K562 (cell line): ENCODE data around the gene PITPNM1. TPM values are rescaled to one million over a fixed set of nuclear protein-coding genes. Genes with fewer than 3 reads are reported as not detected.

Experiments
- CHD2 ChIP-seq: IDR thresholded peaks from 2 replicates; pipeline ENCODE4 v1.6.1; 2011; ENCODE audit warnings: low read depth, low read length
- HEY1 ChIP-seq: fragments of 250-450 bp; sonication (Bioruptor Pico); IDR thresholded peaks from 2 replicates; pipeline ENCODE4 v1.5.0; 2020; ENCODE audit warnings: mild to moderate bottlenecking, moderate library complexity, borderline replicate concordance
- HLTF ChIP-seq: fragments of 450-650 bp; IDR thresholded peaks from 2 replicates; pipeline ENCODE4 v1.6.1; 2016
- KLF16 ChIP-seq: IDR thresholded peaks from 2 replicates; pipeline ENCODE4 v1.6.1; 2016; ENCODE audit warnings: antibody characterized with exemption
- MAFF ChIP-seq: IDR thresholded peaks from 2 replicates; pipeline ENCODE4 v1.6.1; 2012; ENCODE audit warnings: low read length, improper control_type of control experiment
- NFE2 ChIP-seq: IDR thresholded peaks from 2 replicates; pipeline ENCODE4 v1.6.1; 2014; ENCODE audit warnings: antibody characterized with exemption, low read depth
- POLR2A ChIP-seq: fragments of 450-650 bp; conservative IDR thresholded peaks from 2 replicates; pipeline ENCODE4 v1.6.1; 2016
- POLR2G ChIP-seq: fragments of 200-400 bp; formaldehyde crosslinking; IDR thresholded peaks from 2 replicates; pipeline ENCODE4 v1.6.1; 2017; ENCODE audit warnings: low read depth, mild to moderate bottlenecking, antibody characterized with exemption, low read length, moderate library complexity
- PRPF4 ChIP-seq: fragments of 200-400 bp; formaldehyde crosslinking; IDR thresholded peaks from one replicate; pipeline ENCODE4 v1.6.1; 2017; ENCODE audit warnings: low read length, low read depth, mild to moderate bottlenecking; ENCODE audit not compliant: insufficient read depth, poor library complexity, severe bottlenecking
- RBM15 ChIP-seq: fragments of 200-400 bp; formaldehyde crosslinking; IDR thresholded peaks from 2 replicates; pipeline ENCODE4 v1.6.1; 2018; ENCODE audit warnings: mild to moderate bottlenecking, low read length, moderate library complexity; ENCODE audit not compliant: insufficient read depth
- RBM39 ChIP-seq: fragments of 200-400 bp; formaldehyde crosslinking; optimal IDR thresholded peaks from 2 replicates; pipeline ENCODE3; 2018; ENCODE audit warnings: low read depth, low read length
- RCOR1 ChIP-seq, 2 experiments: IDR thresholded peaks; 2 replicates each; pipeline ENCODE4 v1.6.1; 2012; ENCODE audit warnings: low read depth in 2 of 2, low read length in 2 of 2, borderline replicate concordance in 1 of 2, improper control_type of control experiment in 1 of 2
- SAFB ChIP-seq: fragments of 200-400 bp; formaldehyde crosslinking; IDR thresholded peaks from 2 replicates; pipeline ENCODE4 v1.6.1; 2017; ENCODE audit warnings: low read depth, low read length, borderline replicate concordance
- polyA plus RNA-seq, 8 experiments: library from polyadenylated mRNA; depleted of rRNA in 4 of 8; stranded (reverse) in 5 of 8; unstranded in 3 of 8; fragments of >200 nt; fragmentation: Nextera tagmentation in 2 of 8; fragmentation: Illumina TruSeq in 1 of 8; extraction: Ambion mirVana in 2 of 8; extraction: Trizol in 1 of 8; gene quantifications; 2 replicates each; pipeline versions ENCODE4 v1.2.1 to v1.2.3, GENCODE V29; 2011 to 2014; ENCODE audit warnings: inconsistent platforms in 1 of 8, missing spikeins in 1 of 8
- total RNA-seq, 7 experiments: library from RNA; depleted of rRNA in 6 of 7; stranded (reverse); fragments of >200 nt in 6 of 7; fragmentation: Illumina TruSeq in 2 of 7; extraction: Trizol in 2 of 7; gene quantifications; 2 replicates each; pipeline versions ENCODE4 v1.2.1 to v1.2.3, GENCODE V29; 2011 to 2021; ENCODE audit warnings: low replicate concordance in 1 of 7
- TF ChIP-seq, protein P1 (sequence below): sonication (generic); formaldehyde crosslinking; IDR thresholded peaks from 2 replicates; pipeline ENCODE4 v1.8.1; 2022; ENCODE audit warnings: missing genetic modification reagents
- TF ChIP-seq, protein P2 (sequence below): sonication (generic); formaldehyde crosslinking; IDR thresholded peaks from 2 replicates; pipeline ENCODE4 v1.8.1; 2023; ENCODE audit warnings: mild to moderate bottlenecking, missing genetic modification reagents
- TF ChIP-seq, protein P3 (sequence below): fragments of 450-650 bp; conservative IDR thresholded peaks from 2 replicates; pipeline ENCODE4 v1.6.1; 2016; ENCODE audit warnings: missing genetic modification characterization, low read depth, mild to moderate bottlenecking, control low read depth, missing compliant biosample characterization
- TF ChIP-seq, protein P4 (sequence below): fragments of 450-650 bp; formaldehyde crosslinking; IDR thresholded peaks from 2 replicates; pipeline ENCODE4 v1.4.0; 2020; ENCODE audit warnings: mild to moderate bottlenecking, moderate library complexity
- TF ChIP-seq, protein P5 (sequence below): sonication (generic); formaldehyde crosslinking; IDR thresholded peaks from 2 replicates; pipeline ENCODE4 v1.8.0; 2022; ENCODE audit warnings: missing genetic modification reagents, mild to moderate bottlenecking, borderline replicate concordance

The PITPNM1 gene
- total and polyA plus RNA-seq, 9 of the 15 experiments (the other 6 are each of a cell fraction or from before 2014, with no cell fraction given) = 0.11 to 53.7 (median 16.0) TPM

DNA sequence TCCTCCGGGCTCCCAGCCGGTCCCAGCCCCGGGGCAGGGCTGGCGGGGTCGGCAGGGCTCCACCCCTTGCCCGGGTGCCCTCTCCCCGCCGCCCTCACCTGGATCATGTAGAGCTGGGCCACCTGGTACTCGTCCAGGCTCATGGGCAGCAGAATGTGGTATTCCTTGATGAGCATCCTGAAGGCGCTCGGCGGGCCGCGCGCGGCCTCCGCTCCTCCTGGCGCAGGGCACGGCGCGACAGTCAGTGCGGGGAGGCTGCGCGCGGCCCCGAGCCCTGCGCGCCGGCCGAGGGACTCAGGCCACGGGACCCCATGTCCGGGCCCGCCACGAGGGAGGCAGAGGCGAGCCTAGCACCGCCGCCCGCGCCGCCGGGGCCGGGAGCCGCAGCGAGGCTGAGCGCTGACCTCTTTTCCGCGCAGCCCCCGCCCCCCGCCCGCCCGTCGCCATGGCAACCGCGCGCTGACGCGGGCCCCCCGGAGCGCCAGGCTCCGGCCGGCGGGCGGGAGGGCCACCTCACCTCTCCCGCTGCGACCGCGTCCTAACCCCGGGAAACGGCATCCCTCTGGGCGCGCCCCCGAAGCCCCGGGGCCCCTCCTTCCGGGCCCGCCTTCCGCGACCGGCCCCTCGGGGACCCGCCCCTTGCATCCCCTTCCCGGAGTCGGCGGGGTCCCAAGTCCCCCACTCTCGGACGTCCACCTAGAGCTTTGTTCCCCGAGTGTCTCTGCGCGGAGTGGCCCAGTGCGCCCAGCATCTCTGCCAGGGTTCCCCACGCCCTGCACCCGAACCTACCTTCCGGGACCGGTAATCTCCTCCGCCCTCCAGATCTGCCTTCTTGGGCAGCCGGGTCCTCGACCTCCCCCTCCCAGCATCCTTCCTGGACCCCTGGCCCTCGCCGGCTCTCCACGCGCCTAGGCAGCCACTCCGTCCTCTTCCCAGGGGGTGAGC lies 886 bp downstream of the PITPNM1 start (continued):
- TF ChIP-seq, protein P1, sequence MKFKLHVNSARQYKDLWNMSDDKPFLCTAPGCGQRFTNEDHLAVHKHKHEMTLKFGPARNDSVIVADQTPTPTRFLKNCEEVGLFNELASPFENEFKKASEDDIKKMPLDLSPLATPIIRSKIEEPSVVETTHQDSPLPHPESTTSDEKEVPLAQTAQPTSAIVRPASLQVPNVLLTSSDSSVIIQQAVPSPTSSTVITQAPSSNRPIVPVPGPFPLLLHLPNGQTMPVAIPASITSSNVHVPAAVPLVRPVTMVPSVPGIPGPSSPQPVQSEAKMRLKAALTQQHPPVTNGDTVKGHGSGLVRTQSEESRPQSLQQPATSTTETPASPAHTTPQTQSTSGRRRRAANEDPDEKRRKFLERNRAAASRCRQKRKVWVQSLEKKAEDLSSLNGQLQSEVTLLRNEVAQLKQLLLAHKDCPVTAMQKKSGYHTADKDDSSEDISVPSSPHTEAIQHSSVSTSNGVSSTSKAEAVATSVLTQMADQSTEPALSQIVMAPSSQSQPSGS (CRISPR knock-in tag) = no peak
- peak; percentile 56; the same call in 1 of the 2 replicates for TF ChIP-seq SAFB
- TF ChIP-seq RBM15 = no peak
- TF ChIP-seq, protein P2, sequence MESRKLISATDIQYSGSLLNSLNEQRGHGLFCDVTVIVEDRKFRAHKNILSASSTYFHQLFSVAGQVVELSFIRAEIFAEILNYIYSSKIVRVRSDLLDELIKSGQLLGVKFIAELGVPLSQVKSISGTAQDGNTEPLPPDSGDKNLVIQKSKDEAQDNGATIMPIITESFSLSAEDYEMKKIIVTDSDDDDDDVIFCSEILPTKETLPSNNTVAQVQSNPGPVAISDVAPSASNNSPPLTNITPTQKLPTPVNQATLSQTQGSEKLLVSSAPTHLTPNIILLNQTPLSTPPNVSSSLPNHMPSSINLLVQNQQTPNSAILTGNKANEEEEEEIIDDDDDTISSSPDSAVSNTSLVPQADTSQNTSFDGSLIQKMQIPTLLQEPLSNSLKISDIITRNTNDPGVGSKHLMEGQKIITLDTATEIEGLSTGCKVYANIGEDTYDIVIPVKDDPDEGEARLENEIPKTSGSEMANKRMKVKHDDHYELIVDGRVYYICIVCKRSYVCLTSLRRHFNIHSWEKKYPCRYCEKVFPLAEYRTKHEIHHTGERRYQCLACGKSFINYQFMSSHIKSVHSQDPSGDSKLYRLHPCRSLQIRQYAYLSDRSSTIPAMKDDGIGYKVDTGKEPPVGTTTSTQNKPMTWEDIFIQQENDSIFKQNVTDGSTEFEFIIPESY = no peak
- TF ChIP-seq, protein P3, sequence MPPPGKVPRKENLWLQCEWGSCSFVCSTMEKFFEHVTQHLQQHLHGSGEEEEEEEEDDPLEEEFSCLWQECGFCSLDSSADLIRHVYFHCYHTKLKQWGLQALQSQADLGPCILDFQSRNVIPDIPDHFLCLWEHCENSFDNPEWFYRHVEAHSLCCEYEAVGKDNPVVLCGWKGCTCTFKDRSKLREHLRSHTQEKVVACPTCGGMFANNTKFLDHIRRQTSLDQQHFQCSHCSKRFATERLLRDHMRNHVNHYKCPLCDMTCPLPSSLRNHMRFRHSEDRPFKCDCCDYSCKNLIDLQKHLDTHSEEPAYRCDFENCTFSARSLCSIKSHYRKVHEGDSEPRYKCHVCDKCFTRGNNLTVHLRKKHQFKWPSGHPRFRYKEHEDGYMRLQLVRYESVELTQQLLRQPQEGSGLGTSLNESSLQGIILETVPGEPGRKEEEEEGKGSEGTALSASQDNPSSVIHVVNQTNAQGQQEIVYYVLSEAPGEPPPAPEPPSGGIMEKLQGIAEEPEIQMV = no peak
- TF ChIP-seq KLF16 = no peak
- no peak for TF ChIP-seq HEY1 (CRISPR knock-in tag)
- TF ChIP-seq POLR2A = no peak
- TF ChIP-seq, protein P4, sequence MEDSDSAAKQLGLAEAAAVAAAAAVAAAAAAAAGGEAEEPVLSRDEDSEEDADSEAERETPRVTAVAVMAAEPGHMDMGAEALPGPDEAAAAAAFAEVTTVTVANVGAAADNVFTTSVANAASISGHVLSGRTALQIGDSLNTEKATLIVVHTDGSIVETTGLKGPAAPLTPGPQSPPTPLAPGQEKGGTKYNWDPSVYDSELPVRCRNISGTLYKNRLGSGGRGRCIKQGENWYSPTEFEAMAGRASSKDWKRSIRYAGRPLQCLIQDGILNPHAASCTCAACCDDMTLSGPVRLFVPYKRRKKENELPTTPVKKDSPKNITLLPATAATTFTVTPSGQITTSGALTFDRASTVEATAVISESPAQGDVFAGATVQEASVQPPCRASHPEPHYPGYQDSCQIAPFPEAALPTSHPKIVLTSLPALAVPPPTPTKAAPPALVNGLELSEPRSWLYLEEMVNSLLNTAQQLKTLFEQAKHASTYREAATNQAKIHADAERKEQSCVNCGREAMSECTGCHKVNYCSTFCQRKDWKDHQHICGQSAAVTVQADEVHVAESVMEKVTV = no peak
- TF ChIP-seq NFE2 = no peak
- no peak for TF ChIP-seq PRPF4
- TF ChIP-seq RCOR1 (IDR thresholded peaks at IDR 0.05; ENCODE audit: borderline replicate concordance in 1 of 2, low read depth in 2 of 2, low read length in 2 of 2) = no peak
- no peak for TF ChIP-seq MAFF
- no peak for TF ChIP-seq CHD2
- no peak for TF ChIP-seq HLTF
- no peak for TF ChIP-seq RBM39
- no peak for TF ChIP-seq POLR2G
- TF ChIP-seq, protein P5, sequence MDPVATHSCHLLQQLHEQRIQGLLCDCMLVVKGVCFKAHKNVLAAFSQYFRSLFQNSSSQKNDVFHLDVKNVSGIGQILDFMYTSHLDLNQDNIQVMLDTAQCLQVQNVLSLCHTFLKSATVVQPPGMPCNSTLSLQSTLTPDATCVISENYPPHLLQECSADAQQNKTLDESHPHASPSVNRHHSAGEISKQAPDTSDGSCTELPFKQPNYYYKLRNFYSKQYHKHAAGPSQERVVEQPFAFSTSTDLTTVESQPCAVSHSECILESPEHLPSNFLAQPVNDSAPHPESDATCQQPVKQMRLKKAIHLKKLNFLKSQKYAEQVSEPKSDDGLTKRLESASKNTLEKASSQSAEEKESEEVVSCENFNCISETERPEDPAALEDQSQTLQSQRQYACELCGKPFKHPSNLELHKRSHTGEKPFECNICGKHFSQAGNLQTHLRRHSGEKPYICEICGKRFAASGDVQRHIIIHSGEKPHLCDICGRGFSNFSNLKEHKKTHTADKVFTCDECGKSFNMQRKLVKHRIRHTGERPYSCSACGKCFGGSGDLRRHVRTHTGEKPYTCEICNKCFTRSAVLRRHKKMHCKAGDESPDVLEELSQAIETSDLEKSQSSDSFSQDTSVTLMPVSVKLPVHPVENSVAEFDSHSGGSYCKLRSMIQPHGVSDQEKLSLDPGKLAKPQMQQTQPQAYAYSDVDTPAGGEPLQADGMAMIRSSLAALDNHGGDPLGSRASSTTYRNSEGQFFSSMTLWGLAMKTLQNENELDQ (CRISPR knock-in tag) = no peak
